GM12801 (cell line): ENCODE measurements around the gene CLASRP.

Experiments
- CTCF ChIP-seq: IDR thresholded peaks from one replicate; pipeline ENCODE4 v1.5.1; 2011; ENCODE audit warnings: control low read depth; ENCODE audit not compliant: insufficient read length; ENCODE audit errors: extremely low read depth

The CLASRP gene

GRCh38 chr19:45069056-45069455, 30.2 kb downstream of the CLASRP start:
- TF ChIP-seq CTCF, result no peak

- no peak for TF ChIP-seq CTCF
Measured at GRCh38 chr19:45070214-45070613, 31.4 kb downstream of the CLASRP start.

- TF ChIP-seq CTCF, result no peak
Measured at GRCh38 chr19:45070861-45071544, 32.2 kb downstream of the CLASRP start.

- TF ChIP-seq CTCF, result no peak
Measured at GRCh38 chr19:45071545-45071938, 32.7 kb downstream of the CLASRP start.

GRCh38 chr19:45071969-45072790, 33.3 kb downstream of the CLASRP start:
- no peak for TF ChIP-seq CTCF

GRCh38 chr19:45074744-45075300, 36.0 kb downstream of the CLASRP start:
- TF ChIP-seq CTCF, result no peak

- TF ChIP-seq CTCF, result no peak
Measured at GRCh38 chr19:45075301-45076028, 36.6 kb downstream of the CLASRP start.
